ENCODE results near the gene UBAP2.
"Not testable (repeated sequence)": the region's sequence is repeated elsewhere in the genome, so short reads cannot be mapped to it uniquely, and the experiment has no call there.

UBAP2 gene

GRCh38 chr9:34025062-34025461, 23.6 kb downstream of the UBAP2 start:
- Histone ChIP-seq H3K18ac (ENCODE audit: low read length) (no peak overlapping the region), H3K27me3 (ENCODE audit: insufficient read depth, low read length) (no peaks in the 10 kb centered on the region), H4K8ac (ENCODE audit: low read depth, low read length) (no peak overlapping the region), H3K4me1 (ENCODE audit: control insufficient read depth in 1 of 2, insufficient read depth in 2 of 2, low read length in 2 of 2) (no peaks in the 10 kb centered on the region), H3K4ac (ENCODE audit: low read depth, low read length) (peak overlapping the region; percentile 46), H3K14ac (ENCODE audit: low read length) (no peak overlapping the region), H3K79me2 (ENCODE audit: control insufficient read depth, insufficient read depth, low read length, poor library complexity) (peaks cover 9% of the 10 kb centered on the region), H4K12ac (ENCODE audit: low read depth, low read length) (no peak overlapping the region), H3K9ac (ENCODE audit: low read length) (no peak overlapping the region), H3K4me2 (ENCODE audit: low read length) (no peak overlapping the region), H2BK120ac (ENCODE audit: insufficient read depth, low read length, poor library complexity) (no peak overlapping the region), H2BK5ac (ENCODE audit: low read depth, low read length, poor library complexity) (no peak overlapping the region), H3K9me3 (ENCODE audit: insufficient read depth, low read depth, low read length) (no peaks in the 10 kb centered on the region), H3K4me3 (ENCODE audit: low read depth, low read length) (no peak overlapping the region), H3K27ac (ENCODE audit: low read depth, low read length) (no peak overlapping the region), H3K23ac (ENCODE audit: low read length) (no peak overlapping the region), H4K91ac (ENCODE audit: low read depth, low read length) (no peak overlapping the region), H2AK5ac (ENCODE audit: low read length) (no peak overlapping the region), H2BK12ac (ENCODE audit: low read length) (no peak overlapping the region), H3K79me1 (ENCODE audit: low read length) (no peaks in the 10 kb centered on the region), H2AFZ (ENCODE audit: insufficient read depth, low read length, poor library complexity) (no peak overlapping the region), H3K36me3 (ENCODE audit: control insufficient read depth in 1 of 2, insufficient read depth in 2 of 2, low read length in 2 of 2) (peaks cover 10% of the 10 kb centered on the region in 2 experiments)
- no peak for DNase-seq
- no CpG with 5 or more reads among the region's 1 CpG for WGBS (ENCODE audit: extremely low coverage, insufficient coverage, insufficient read length)

GRCh38 chr9:34024476-34024875, 24.2 kb downstream of the UBAP2 start:
- H3K14ac ChIP-seq (ENCODE audit: low read length); H3K79me1 ChIP-seq (ENCODE audit: low read length); H3K4me3 ChIP-seq (ENCODE audit: low read depth, low read length); H3K4me2 ChIP-seq (ENCODE audit: low read length); H2AK5ac ChIP-seq (ENCODE audit: low read length); H4K12ac ChIP-seq (ENCODE audit: low read depth, low read length); H3K4me1 ChIP-seq (ENCODE audit: control insufficient read depth in 1 of 2, insufficient read depth in 2 of 2, low read length in 2 of 2); H2BK120ac ChIP-seq (ENCODE audit: insufficient read depth, low read length, poor library complexity); H3K9me3 ChIP-seq (ENCODE audit: insufficient read depth, low read depth, low read length); H2BK5ac ChIP-seq (ENCODE audit: low read depth, low read length, poor library complexity); H3K23ac ChIP-seq (ENCODE audit: low read length); H3K4ac ChIP-seq (ENCODE audit: low read depth, low read length); H4K91ac ChIP-seq (ENCODE audit: low read depth, low read length); H3K79me2 ChIP-seq (ENCODE audit: control insufficient read depth, insufficient read depth, low read length, poor library complexity); DNase-seq; H4K8ac ChIP-seq (ENCODE audit: low read depth, low read length); H3K18ac ChIP-seq (ENCODE audit: low read length); H3K9ac ChIP-seq (ENCODE audit: low read length); H2AFZ ChIP-seq (ENCODE audit: insufficient read depth, low read length, poor library complexity); H3K27me3 ChIP-seq (ENCODE audit: insufficient read depth, low read length); H3K27ac ChIP-seq (ENCODE audit: low read depth, low read length); H2BK12ac ChIP-seq (ENCODE audit: low read length): not testable (repeated sequence)
- peaks cover 8 to 10% of the 10 kb centered on the region in 2 experiments for H3K36me3 ChIP-seq (ENCODE audit: control insufficient read depth in 1 of 2, insufficient read depth in 2 of 2, low read length in 2 of 2)
- WGBS (ENCODE audit: extremely low coverage, insufficient coverage, insufficient read length) = no CpG with 5 or more reads among the region's 9 CpGs

- no peak overlapping the region for H2BK120ac ChIP-seq (ENCODE audit: insufficient read depth, low read length, poor library complexity)
- H3K79me2 ChIP-seq (ENCODE audit: control insufficient read depth, insufficient read depth, low read length, poor library complexity) = no peaks in the 10 kb centered on the region
- H3K4ac ChIP-seq (ENCODE audit: low read depth, low read length) = no peak overlapping the region
- peaks cover 15 to 23% of the 10 kb centered on the region in 2 experiments for H3K36me3 ChIP-seq (ENCODE audit: control insufficient read depth in 1 of 2, insufficient read depth in 2 of 2, low read length in 2 of 2)
- no peak overlapping the region for H3K4me2 ChIP-seq (ENCODE audit: low read length)
- H2AFZ ChIP-seq (ENCODE audit: insufficient read depth, low read length, poor library complexity) = no peak overlapping the region
- no peak overlapping the region for H4K8ac ChIP-seq (ENCODE audit: low read depth, low read length)
- no peak for DNase-seq
- H3K9me3 ChIP-seq (ENCODE audit: insufficient read depth, low read depth, low read length) = no peaks in the 10 kb centered on the region
- no peak overlapping the region for H2AK5ac ChIP-seq (ENCODE audit: low read length)
- H3K9ac ChIP-seq (ENCODE audit: low read length) = no peak overlapping the region
- no peaks in the 10 kb centered on the region for H3K27me3 ChIP-seq (ENCODE audit: insufficient read depth, low read length)
- H3K27ac ChIP-seq (ENCODE audit: low read depth, low read length) = no peak overlapping the region
- H3K23ac ChIP-seq (ENCODE audit: low read length) = no peak overlapping the region
- no peaks in the 10 kb centered on the region for H3K4me1 ChIP-seq (ENCODE audit: control insufficient read depth in 1 of 2, insufficient read depth in 2 of 2, low read length in 2 of 2)
- no peaks in the 10 kb centered on the region for H3K79me1 ChIP-seq (ENCODE audit: low read length)
- no peak overlapping the region for H2BK5ac ChIP-seq (ENCODE audit: low read depth, low read length, poor library complexity)
- no peak overlapping the region for H3K18ac ChIP-seq (ENCODE audit: low read length)
- H3K14ac ChIP-seq (ENCODE audit: low read length) = no peak overlapping the region
- no peak overlapping the region for H3K4me3 ChIP-seq (ENCODE audit: low read depth, low read length)
- H2BK12ac ChIP-seq (ENCODE audit: low read length) = no peak overlapping the region
- H4K91ac ChIP-seq (ENCODE audit: low read depth, low read length) = no peak overlapping the region
- no CpG with 5 or more reads among the region's 4 CpGs for WGBS (ENCODE audit: extremely low coverage, insufficient coverage, insufficient read length)
- no peak overlapping the region for H4K12ac ChIP-seq (ENCODE audit: low read depth, low read length)
These were observed 32.5 kb downstream of the UBAP2 start for GRCh38 chr9:34016149-34016548.

- no CpG with 5 or more reads among the region's 4 CpGs for WGBS (ENCODE audit: extremely low coverage, insufficient coverage, insufficient read length)
- Histone ChIP-seq H3K18ac (ENCODE audit: low read length) (no peak overlapping the region), H3K4me3 (ENCODE audit: low read depth, low read length) (no peak overlapping the region), H3K14ac (ENCODE audit: low read length) (no peak overlapping the region), H2BK5ac (ENCODE audit: low read depth, low read length, poor library complexity) (no peak overlapping the region), H3K79me2 (ENCODE audit: control insufficient read depth, insufficient read depth, low read length, poor library complexity) (no peaks in the 10 kb centered on the region), H3K27me3 (ENCODE audit: insufficient read depth, low read length) (no peaks in the 10 kb centered on the region), H3K9ac (ENCODE audit: low read length) (no peak overlapping the region), H3K4ac (ENCODE audit: low read depth, low read length) (no peak overlapping the region), H3K4me2 (ENCODE audit: low read length) (no peak overlapping the region), H3K27ac (ENCODE audit: low read depth, low read length) (no peak overlapping the region), H2AFZ (ENCODE audit: insufficient read depth, low read length, poor library complexity) (no peak overlapping the region), H3K23ac (ENCODE audit: low read length) (no peak overlapping the region), H4K12ac (ENCODE audit: low read depth, low read length) (no peak overlapping the region), H3K79me1 (ENCODE audit: low read length) (no peaks in the 10 kb centered on the region), H3K9me3 (ENCODE audit: insufficient read depth, low read depth, low read length) (no peaks in the 10 kb centered on the region), H3K4me1 (ENCODE audit: control insufficient read depth in 1 of 2, insufficient read depth in 2 of 2, low read length in 2 of 2) (no peaks in the 10 kb centered on the region), H2BK12ac (ENCODE audit: low read length) (no peak overlapping the region), H3K36me3 (ENCODE audit: control insufficient read depth in 1 of 2, insufficient read depth in 2 of 2, low read length in 2 of 2) (peaks cover 35 to 44% of the 10 kb centered on the region in 2 experiments), H4K91ac (ENCODE audit: low read depth, low read length) (no peak overlapping the region), H2AK5ac (ENCODE audit: low read length) (no peak overlapping the region), H4K8ac (ENCODE audit: low read depth, low read length) (no peak overlapping the region), H2BK120ac (ENCODE audit: insufficient read depth, low read length, poor library complexity) (no peak overlapping the region)
- DNase-seq = peak in 1 of 2 donors; percentile 43
These were observed 37.7 kb downstream of the UBAP2 start for GRCh38 chr9:34010979-34011378.
